ENCODE results near the gene HOATZ. TPM values are rescaled to one million over a fixed set of nuclear protein-coding genes. Genes with fewer than 3 reads are reported as not detected.

HOATZ gene
- total RNA-seq, 1 experiment from 2014 or later = not detected

- ChIA-PET CTCF (no interaction called here), POLR2A (ENCODE audit: unreplicated experiment) (no interaction called here)
- Histone ChIP-seq H3K27me3 (ENCODE audit: low read length) (no peaks in the 10 kb centered on the region), H3K9ac (ENCODE audit: low read length) (no peak overlapping the region), H3K9me3 (ENCODE audit: low read length) (no peaks in the 10 kb centered on the region), H3K27ac (ENCODE audit: low read length) (no peak overlapping the region), H2AFZ (ENCODE audit: low read length) (no peak overlapping the region), H3K36me3 (ENCODE audit: low read depth, low read length) (no peaks in the 10 kb centered on the region), H3K79me2 (ENCODE audit: low read length) (no peaks in the 10 kb centered on the region), H3K9me2 (replicated peaks; ENCODE audit: low read length) (no peaks in the 10 kb centered on the region), H4K20me1 (ENCODE audit: low read length) (no peaks in the 10 kb centered on the region), H3K4me3 (ENCODE audit: low read length) (no peak overlapping the region), H3K4me2 (ENCODE audit: low read length) (no peak overlapping the region), H3K4me1 (ENCODE audit: insufficient read depth, low read length) (peaks cover 24% of the 10 kb centered on the region), H3F3A (ENCODE audit: low read length, unreplicated experiment) (no peaks in the 10 kb centered on the region)
- DNase-seq (no peak), ATAC-seq (no peak)
- BruUV-seq (replicated peaks) = no TSS peak
- intact Hi-C loops (cut with micrococcal nuclease) = no loop called here
- TF ChIP-seq EZH2 (IDR thresholded peaks at IDR 0.05; ENCODE audit: low read length, unreplicated experiment) = no peak
- TF ChIP-seq EZH2phosphoT487 (IDR thresholded peaks at IDR 0.05; ENCODE audit: borderline replicate concordance, low read length) = no peak
- TF ChIP-seq CTCF (conservative IDR thresholded peaks at IDR 0.05; ENCODE audit: low read depth, low read length) = no peak
Observed at GRCh38 chr11:111525456-111525855, 10.9 kb downstream of the HOATZ start.

GRCh38 chr11:111526501-111526900, 11.9 kb downstream of the HOATZ start:
- no peaks in the 10 kb centered on the region for H3K27me3 ChIP-seq (ENCODE audit: low read length)
- DNase-seq = peak; percentile 59
- peak overlapping the region; percentile 10; the same call in 1 of the 2 replicates for H3K4me2 ChIP-seq (ENCODE audit: low read length)
- BruUV-seq (replicated peaks) = no TSS peak
- no peaks in the 10 kb centered on the region for H3K36me3 ChIP-seq (ENCODE audit: low read depth, low read length)
- intact Hi-C loops (cut with micrococcal nuclease) = no loop called here
- no peak overlapping the region for H2AFZ ChIP-seq (ENCODE audit: low read length)
- no peaks in the 10 kb centered on the region for H3K79me2 ChIP-seq (ENCODE audit: low read length)
- CTCF ChIA-PET = interaction anchor here (0.6 to 1.2 kb wide), 2 partner anchors 71 to 72 kb away, joined by 3 read pairs; no protein-coding TSS in a partner anchor
- peaks cover 34% of the 10 kb centered on the region for H3K4me1 ChIP-seq (ENCODE audit: insufficient read depth, low read length)
- no peak overlapping the region for H3K9ac ChIP-seq (ENCODE audit: low read length)
- no peak overlapping the region for H3K4me3 ChIP-seq (ENCODE audit: low read length)
- H3K27ac ChIP-seq (ENCODE audit: low read length) = 0 out of 2 replicates have a peak overlapping the region, but pooled peaks have one; percentile 18
- H3K9me2 ChIP-seq (replicated peaks; ENCODE audit: low read length) = no peaks in the 10 kb centered on the region
- TF ChIP-seq EZH2phosphoT487 (IDR thresholded peaks at IDR 0.05; ENCODE audit: borderline replicate concordance, low read length) (no peak), CTCF (conservative IDR thresholded peaks at IDR 0.05; ENCODE audit: low read depth, low read length) (no peak), EZH2 (IDR thresholded peaks at IDR 0.05; ENCODE audit: low read length, unreplicated experiment) (no peak)
- POLR2A ChIA-PET (ENCODE audit: unreplicated experiment) = no interaction called here
- H3F3A ChIP-seq (ENCODE audit: low read length, unreplicated experiment) = peaks cover 9% of the 10 kb centered on the region
- no peaks in the 10 kb centered on the region for H4K20me1 ChIP-seq (ENCODE audit: low read length)
- H3K9me3 ChIP-seq (ENCODE audit: low read length) = no peaks in the 10 kb centered on the region
- ATAC-seq = no peak; the same call in 1 of the 2 replicates

GRCh38 chr11:111527279-111527678, 12.7 kb downstream of the HOATZ start:
- Histone ChIP-seq H3K27me3 (ENCODE audit: low read length) (no peaks in the 10 kb centered on the region), H3K27ac (ENCODE audit: low read length) (no peak overlapping the region), H3K9me2 (replicated peaks; ENCODE audit: low read length) (no peaks in the 10 kb centered on the region), H3K36me3 (ENCODE audit: low read depth, low read length) (no peaks in the 10 kb centered on the region), H3F3A (ENCODE audit: low read length, unreplicated experiment) (peaks cover 10% of the 10 kb centered on the region), H4K20me1 (ENCODE audit: low read length) (no peaks in the 10 kb centered on the region), H3K4me2 (ENCODE audit: low read length) (no peak overlapping the region), H3K79me2 (ENCODE audit: low read length) (no peaks in the 10 kb centered on the region), H3K9ac (ENCODE audit: low read length) (no peak overlapping the region), H3K4me3 (ENCODE audit: low read length) (no peak overlapping the region), H3K4me1 (ENCODE audit: insufficient read depth, low read length) (peaks cover 42% of the 10 kb centered on the region), H2AFZ (ENCODE audit: low read length) (no peak overlapping the region), H3K9me3 (ENCODE audit: low read length) (no peaks in the 10 kb centered on the region)
- intact Hi-C loops (cut with micrococcal nuclease) = no loop called here
- BruUV-seq (replicated peaks) = no TSS peak
- ChIA-PET CTCF (interaction anchor here (1.2 kb wide), 1 partner anchor 72 kb away, joined by 3 read pairs; no protein-coding TSS in a partner anchor), POLR2A (ENCODE audit: unreplicated experiment) (no interaction called here)
- no peak for TF ChIP-seq CTCF (conservative IDR thresholded peaks at IDR 0.05; ENCODE audit: low read depth, low read length)
- no peak for TF ChIP-seq EZH2phosphoT487 (IDR thresholded peaks at IDR 0.05; ENCODE audit: borderline replicate concordance, low read length)
- TF ChIP-seq EZH2 (IDR thresholded peaks at IDR 0.05; ENCODE audit: low read length, unreplicated experiment) = no peak
- DNase-seq (no peak), ATAC-seq (no peak)

All from PC-3 (cell line).